HL-60 (cell line): Measurements from ENCODE around the gene GPC4.

Experiments used
- DNase-seq, 2 experiments: peaks; one replicate each; pipeline ENCODE4 v3.0.0-alpha.2; 2010 to 2020; ENCODE audit warnings: low read depth in 1 of 2, low spot score in 1 of 2
- H3K27ac ChIP-seq: fragments of 250-450 bp; sonication (Bioruptor Pico); replicated peaks from 2 replicates; pipeline ENCODE4 v1.5.1; 2020; ENCODE audit warnings: mild to moderate bottlenecking, moderate library complexity
- H3K27me3 ChIP-seq: fragments of 250-450 bp; sonication (Bioruptor Pico); 2 replicates; pipeline ENCODE4 v1.5.1; 2021; ENCODE audit warnings: mild to moderate bottlenecking, moderate library complexity; ENCODE audit not compliant: insufficient read depth, poor library complexity, severe bottlenecking
- H3K4me3 ChIP-seq: replicated peaks from 2 replicates; pipeline ENCODE4 v1.5.1; 2011; ENCODE audit warnings: mild to moderate bottlenecking, control low read depth, low read length; ENCODE audit not compliant: insufficient read depth
- CTCF ChIP-seq: IDR thresholded peaks from one replicate; pipeline ENCODE4 v1.5.1; 2011; ENCODE audit warnings: low read length, control low read depth, inconsistent platforms; ENCODE audit not compliant: insufficient read depth
- GABPA ChIP-seq: IDR thresholded peaks from 2 replicates; pipeline ENCODE4 v1.6.1; 2012; ENCODE audit warnings: low read depth
- POLR2AphosphoS5 ChIP-seq: IDR thresholded peaks from 2 replicates; pipeline ENCODE4 v1.6.1; 2012; ENCODE audit warnings: low read depth
- REST ChIP-seq: IDR thresholded peaks from 2 replicates; pipeline ENCODE4 v1.6.1; 2012; ENCODE audit warnings: low read depth; ENCODE audit not compliant: insufficient replicate concordance
- SPI1 ChIP-seq: IDR thresholded peaks from 2 replicates; pipeline ENCODE4 v1.6.1; 2012; ENCODE audit warnings: low read depth, mild to moderate bottlenecking, borderline replicate concordance

Gene GPC4

DNA sequence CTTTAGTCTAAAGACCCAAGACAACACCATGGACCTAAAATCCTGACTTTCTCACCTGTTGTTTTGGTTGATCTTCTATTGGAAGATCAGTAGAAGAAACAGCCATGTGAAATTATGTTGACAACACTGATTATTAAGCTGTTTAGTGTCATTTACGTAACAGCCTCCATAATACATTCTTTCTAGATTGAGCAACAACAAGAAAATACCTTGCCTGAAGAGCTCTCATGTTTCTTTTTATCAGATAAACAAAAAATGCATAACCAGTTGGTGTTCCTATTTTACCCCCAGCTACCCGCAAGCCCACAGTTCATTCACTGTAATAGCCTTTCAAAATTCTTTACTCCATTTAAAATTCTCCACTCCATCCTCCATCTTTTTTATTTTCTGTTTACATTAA is 20.5 kb downstream of the GPC4 start:
- Histone ChIP-seq H3K27ac (no peak overlapping the region), H3K4me3 (no peak overlapping the region), H3K27me3 (no peaks in the 10 kb centered on the region)
- DNase-seq = no peak
- TF ChIP-seq POLR2AphosphoS5 (no peak), REST (no peak), GABPA (no peak), SPI1 (no peak), CTCF (no peak)

- TF ChIP-seq REST (no peak), GABPA (no peak), POLR2AphosphoS5 (no peak), SPI1 (no peak), CTCF (no peak)
- H3K27me3 ChIP-seq = no peaks in the 10 kb centered on the region
Observed at GRCh38 chrX:133392671-133393070, 22.6 kb downstream of the GPC4 start.

DNA sequence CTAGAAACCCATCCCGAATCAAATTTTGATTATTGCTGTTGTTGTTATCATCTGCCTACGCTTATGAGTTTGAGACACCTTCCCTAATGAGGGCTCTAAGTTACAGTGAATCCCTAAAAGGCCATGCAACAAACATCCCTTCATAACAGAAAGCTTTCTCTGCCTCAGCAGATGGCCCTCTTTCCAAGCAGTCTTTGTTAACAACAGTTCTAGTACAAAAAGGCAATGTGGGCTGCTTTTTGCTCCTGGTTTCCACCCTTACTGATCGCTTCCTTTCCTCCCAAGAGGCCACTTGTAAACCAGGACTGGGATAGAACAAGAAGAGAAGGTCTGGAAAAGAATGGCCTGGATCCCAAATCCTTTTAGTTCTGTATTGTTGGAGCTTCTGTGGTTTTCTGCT is 24.2 kb downstream of the GPC4 start:
- TF ChIP-seq POLR2AphosphoS5 = no peak
- no peak for TF ChIP-seq CTCF
- TF ChIP-seq REST = no peak
- TF ChIP-seq GABPA = no peak
- TF ChIP-seq SPI1 = no peak
- DNase-seq = no peak
- Histone ChIP-seq H3K27ac (no peak overlapping the region), H3K4me3 (no peak overlapping the region), H3K27me3 (no peaks in the 10 kb centered on the region)

More at GRCh38 chrX:133392671-133393070, 22.6 kb downstream of the GPC4 start:
- no peak for DNase-seq
- no peak overlapping the region for H3K27ac ChIP-seq
- no peak overlapping the region for H3K4me3 ChIP-seq
